Hepatocyte (in vitro differentiated cells): Measurements from ENCODE around the gene IL9R.

ENCODE experiments used
- CTCF ChIP-seq: fragments of 200-600 bp; sonication (generic); IDR thresholded peaks from 2 replicates; pipeline ENCODE4 v1.5.1; 2016; ENCODE audit warnings: antibody characterized with exemption, mild to moderate bottlenecking; ENCODE audit not compliant: poor library complexity
- EZH2 ChIP-seq: fragments of 200-600 bp; sonication (generic); IDR thresholded peaks from 2 replicates; pipeline ENCODE4 v1.6.1; 2016; ENCODE audit warnings: antibody characterized with exemption, mild to moderate bottlenecking, borderline replicate concordance

- TF ChIP-seq CTCF (no peak), EZH2 (no peak)
These were observed 1.4 kb downstream of the IL9R start for GRCh38 chrX:155998761-155999510.
